GM10248 (cell line): ENCODE data around the gene LRWD1.
"Not testable (repeated sequence)": the region's sequence is repeated elsewhere in the genome, so short reads cannot be mapped to it uniquely, and the experiment has no call there.

ENCODE experiments used
- CTCF ChIA-PET: fragments of 300-600 bp; sonication (Branson Sonifier 250); formaldehyde crosslinking; extraction: SDS; loops from one replicate; lab custom pipeline; 2021; ENCODE audit warnings: antibody characterized with exemption; lab: Yijun Ruan, JAX
- POLR2A ChIA-PET: fragments of 350-650 bp; sonication (Branson Sonifier 250); formaldehyde crosslinking; extraction: SDS; loops from one replicate; lab custom pipeline; 2020; ENCODE audit warnings: antibody characterized with exemption; lab: Yijun Ruan, JAX
- DNase-seq: peaks from one replicate; pipeline ENCODE4 v3.0.0; 2012; ENCODE audit errors: extremely low spot score
- TF ChIP-seq, protein P1 (sequence below): IDR thresholded peaks from 2 replicates; pipeline ENCODE4 v1.5.1; 2012; ENCODE audit warnings: mild to moderate bottlenecking, low read depth; ENCODE audit errors: extremely low read depth, missing control alignments, control extremely low read depth

Gene LRWD1

DNA sequence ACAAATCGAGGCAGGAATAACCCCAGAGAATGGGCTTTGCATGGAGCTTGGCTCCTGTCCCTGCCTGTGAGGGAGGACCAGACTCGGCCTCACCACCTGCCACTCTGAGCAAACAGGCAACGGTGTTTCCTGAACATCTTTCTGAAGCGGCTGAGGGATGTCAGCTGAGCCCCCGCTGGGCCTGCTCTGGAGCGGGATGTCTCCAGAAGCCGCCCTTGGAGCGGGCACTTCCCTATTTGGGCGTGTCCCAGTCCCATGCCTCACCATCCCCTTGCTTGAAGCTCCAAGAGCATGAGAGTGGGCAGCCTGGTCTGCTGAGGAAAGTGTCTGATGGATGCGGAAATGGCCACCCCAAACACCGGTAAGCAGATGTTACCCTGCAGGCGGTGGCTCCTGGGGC is 10.3 kb upstream of the LRWD1 start:
- POLR2A ChIA-PET: no interaction called here
- DNase-seq: no peak
- TF ChIP-seq, protein P1, sequence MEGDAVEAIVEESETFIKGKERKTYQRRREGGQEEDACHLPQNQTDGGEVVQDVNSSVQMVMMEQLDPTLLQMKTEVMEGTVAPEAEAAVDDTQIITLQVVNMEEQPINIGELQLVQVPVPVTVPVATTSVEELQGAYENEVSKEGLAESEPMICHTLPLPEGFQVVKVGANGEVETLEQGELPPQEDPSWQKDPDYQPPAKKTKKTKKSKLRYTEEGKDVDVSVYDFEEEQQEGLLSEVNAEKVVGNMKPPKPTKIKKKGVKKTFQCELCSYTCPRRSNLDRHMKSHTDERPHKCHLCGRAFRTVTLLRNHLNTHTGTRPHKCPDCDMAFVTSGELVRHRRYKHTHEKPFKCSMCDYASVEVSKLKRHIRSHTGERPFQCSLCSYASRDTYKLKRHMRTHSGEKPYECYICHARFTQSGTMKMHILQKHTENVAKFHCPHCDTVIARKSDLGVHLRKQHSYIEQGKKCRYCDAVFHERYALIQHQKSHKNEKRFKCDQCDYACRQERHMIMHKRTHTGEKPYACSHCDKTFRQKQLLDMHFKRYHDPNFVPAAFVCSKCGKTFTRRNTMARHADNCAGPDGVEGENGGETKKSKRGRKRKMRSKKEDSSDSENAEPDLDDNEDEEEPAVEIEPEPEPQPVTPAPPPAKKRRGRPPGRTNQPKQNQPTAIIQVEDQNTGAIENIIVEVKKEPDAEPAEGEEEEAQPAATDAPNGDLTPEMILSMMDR: no peak
- CTCF ChIA-PET: interaction anchor here (1.0 to 3.1 kb wide), 2 partner anchors 10 to 12 kb away, joined by 4 to 12 read pairs; no protein-coding TSS in a partner anchor

DNA sequence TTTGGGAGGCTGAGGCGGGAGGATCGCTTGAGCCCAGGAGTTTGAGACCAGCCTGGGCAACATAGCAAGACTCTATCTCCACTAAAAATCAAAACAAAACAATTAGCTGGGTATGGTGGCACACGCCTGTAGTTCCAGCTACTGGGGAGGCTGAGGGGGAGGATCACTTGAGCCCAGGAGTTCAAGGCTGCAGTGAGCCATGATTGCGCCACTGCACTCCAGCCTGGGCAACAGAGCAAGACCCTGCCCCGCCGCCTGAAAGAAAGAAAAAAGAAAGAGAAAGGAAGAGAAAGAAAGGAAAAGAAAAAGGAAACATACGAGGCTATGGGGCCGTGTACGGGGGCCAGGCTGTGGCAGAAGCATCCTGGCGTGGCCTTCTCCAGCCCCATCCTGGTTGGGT is 9.9 kb upstream of the LRWD1 start:
- CTCF ChIA-PET: interaction anchor here (0.7 to 3.1 kb wide), 2 partner anchors 12 to 53 kb away, joined by 3 to 12 read pairs; no protein-coding TSS in a partner anchor
- DNase-seq, POLR2A ChIA-PET: not testable (repeated sequence)

DNA sequence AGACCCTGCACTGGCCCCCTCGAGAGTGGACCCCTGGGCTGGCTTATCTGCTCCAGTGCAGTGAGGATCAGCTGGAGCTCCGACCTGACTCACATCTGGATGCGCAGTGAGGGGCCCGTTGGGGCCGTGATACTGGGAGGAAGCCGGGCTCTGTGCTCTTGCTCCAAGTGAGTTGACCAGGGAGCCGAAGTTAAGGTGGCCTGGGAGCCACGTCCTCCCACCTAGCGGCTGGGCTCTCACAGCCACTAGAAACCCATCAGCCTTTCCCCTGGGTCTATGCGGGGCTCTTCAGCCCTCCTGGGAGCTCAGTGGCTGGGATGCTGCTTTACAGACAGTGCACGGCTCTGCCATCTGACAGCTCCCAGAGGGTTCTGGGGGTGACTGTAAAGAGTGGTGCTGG is 9.2 kb upstream of the LRWD1 start:
- ChIA-PET CTCF (interaction anchor here (0.7 to 3.1 kb wide), 6 partner anchors 11 to 65 kb away, joined by 3 to 12 read pairs (median 4); no protein-coding TSS in a partner anchor), POLR2A (no interaction called here)
- TF ChIP-seq, protein P1: no peak
- DNase-seq: no peak

DNA sequence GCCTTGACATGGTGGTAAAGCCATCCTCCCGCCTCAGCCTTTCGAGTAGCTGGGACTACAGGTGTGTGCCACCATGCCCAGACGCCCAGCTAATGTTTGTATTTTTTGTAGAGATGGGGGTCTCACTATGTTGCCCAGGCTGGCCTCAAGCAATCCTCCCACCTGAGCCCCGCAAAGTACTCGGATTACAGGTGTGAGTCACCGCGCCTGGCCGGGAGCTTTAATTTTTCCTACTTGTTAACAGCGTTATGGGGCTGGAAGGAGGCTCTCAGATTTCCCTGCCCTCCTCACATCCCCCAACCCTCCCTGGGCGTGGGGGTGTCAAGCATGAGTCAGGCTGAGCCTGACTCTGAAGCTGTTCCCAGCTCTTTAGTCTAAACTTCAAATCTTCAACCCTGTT is 8.5 kb upstream of the LRWD1 start:
- CTCF ChIA-PET: interaction anchor here (1.0 to 3.1 kb wide), 6 partner anchors 10 to 65 kb away, joined by 3 to 12 read pairs (median 4); no protein-coding TSS in a partner anchor
- POLR2A ChIA-PET: interaction anchor here (0.6 to 1.5 kb wide), 2 partner anchors 8 to 11 kb away, joined by 3 to 4 read pairs; no protein-coding TSS in a partner anchor
- TF ChIP-seq, protein P1: no peak

DNA sequence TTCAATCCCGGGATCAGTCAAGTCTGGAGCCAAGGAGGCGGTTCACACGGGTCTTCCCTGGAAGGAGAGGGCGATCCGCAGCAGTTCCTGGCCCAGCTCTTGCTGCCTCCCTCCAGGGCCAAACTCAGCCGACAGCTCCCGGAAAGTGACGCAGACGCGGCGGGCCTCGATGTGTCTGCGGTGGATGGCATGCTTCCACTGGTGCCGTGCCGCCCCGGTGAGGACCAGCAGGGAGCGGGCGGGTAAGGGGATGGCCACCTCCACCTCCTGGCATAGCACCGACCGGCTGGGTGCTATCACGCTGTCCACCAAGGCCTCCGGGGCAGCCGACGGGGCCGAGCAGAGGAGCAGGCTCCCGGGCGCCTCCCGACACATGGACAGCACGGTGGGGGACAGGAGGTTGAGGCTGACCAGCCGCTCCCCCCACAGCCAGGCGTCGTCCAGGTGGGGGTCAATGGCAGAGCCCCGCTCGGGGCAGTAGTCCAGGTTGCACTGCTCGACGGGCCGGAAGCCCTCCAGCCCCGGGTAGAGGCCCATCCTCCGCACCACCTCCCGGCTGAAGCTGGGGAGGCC is 7.3 kb upstream of the LRWD1 start:
- no peak for DNase-seq
- POLR2A ChIA-PET: interaction anchor here (1.5 kb wide), 1 partner anchor 9 kb away, joined by 3 read pairs; no protein-coding TSS in a partner anchor
- CTCF ChIA-PET: interaction anchor here (1.2 to 2.8 kb wide), 4 partner anchors 9 to 45 kb away, joined by 3 to 12 read pairs (median 5); no protein-coding TSS in a partner anchor
- TF ChIP-seq, protein P1: no peak

More for the DNA sequence above, 8.5 kb upstream of the LRWD1 start:
- no peak for DNase-seq

DNA sequence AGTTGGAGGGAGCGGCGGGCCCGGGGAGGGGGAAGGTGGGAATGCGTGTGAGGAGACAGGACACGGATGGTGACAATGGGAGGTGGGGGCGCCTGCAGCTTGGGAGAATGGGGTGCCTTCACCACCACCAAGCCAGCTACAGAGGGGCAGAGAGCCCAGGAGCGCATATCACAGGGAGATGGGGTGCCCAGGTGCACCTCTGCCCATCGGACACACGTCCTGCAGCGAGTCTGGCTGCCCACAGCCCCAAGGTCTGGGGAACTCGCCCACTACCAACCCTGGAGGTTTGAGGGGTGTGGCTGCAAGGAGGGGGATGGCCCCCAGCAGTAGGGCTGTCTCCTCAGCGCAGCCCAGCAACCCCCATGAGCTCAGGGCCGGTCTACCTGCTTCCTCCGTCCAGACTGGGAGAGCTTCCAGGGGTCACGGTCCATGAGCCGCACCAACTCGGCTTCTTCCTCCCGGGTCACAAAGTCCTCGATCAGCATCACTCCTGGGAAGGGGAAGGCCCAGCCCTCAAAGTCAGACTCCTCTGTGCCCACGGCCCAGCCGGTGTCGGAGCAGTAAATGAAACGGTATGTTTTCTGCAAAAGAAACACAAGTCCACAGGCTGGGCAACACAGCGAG is 5.5 kb upstream of the LRWD1 start:
- ChIA-PET CTCF (interaction anchor here (2.7 to 2.8 kb wide), 2 partner anchors 8 to 9 kb away, joined by 7 to 12 read pairs; no protein-coding TSS in a partner anchor), POLR2A (no interaction called here)
- TF ChIP-seq, protein P1: no peak
- no peak for DNase-seq

DNA sequence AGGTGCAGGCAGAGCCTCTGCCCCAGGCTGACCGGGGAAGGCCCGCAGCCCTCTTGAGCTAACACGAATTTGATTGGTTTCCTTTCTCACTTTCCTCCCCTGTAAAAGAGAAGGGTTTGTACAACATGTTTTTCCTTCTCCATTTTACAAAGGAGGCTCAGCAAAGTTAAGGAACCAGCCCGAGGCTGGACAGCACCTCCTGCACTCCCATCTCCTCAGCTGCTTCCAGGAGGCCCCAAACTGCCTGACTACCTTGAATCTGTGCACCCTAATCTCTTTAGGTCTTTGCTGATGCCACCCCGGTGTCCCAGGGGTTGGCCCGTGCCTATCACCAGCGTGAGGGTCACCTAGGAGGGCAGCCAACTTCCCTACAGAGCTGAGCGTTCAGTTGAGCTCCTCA is 4.3 kb upstream of the LRWD1 start:
- CTCF ChIA-PET: interaction anchor here (2.7 kb wide), 1 partner anchor 10 kb away, joined by 7 read pairs; no protein-coding TSS in a partner anchor
- POLR2A ChIA-PET: no interaction called here
- no peak for DNase-seq
- TF ChIP-seq, protein P1: no peak
